Loucy (cell line): Measurements from ENCODE around the gene VPS8.
A peak's percentile ranks its signal among the peaks of the same experiment; 100 is the strongest.

ENCODE experiments used
- EZH2phosphoT487 ChIP-seq: fragments of 200-600 bp; IDR thresholded peaks from 2 replicates; pipeline ENCODE4 v1.6.1; 2018; ENCODE audit warnings: antibody characterized with exemption, mild to moderate bottlenecking, moderate library complexity, borderline replicate concordance
- TF ChIP-seq, protein P1 (sequence below): fragments of 200-600 bp; sonication (generic); conservative IDR thresholded peaks from 2 replicates; pipeline ENCODE4 v1.5.1; 2014; ENCODE audit warnings: mild to moderate bottlenecking, antibody characterized with exemption, low read length

DNA sequence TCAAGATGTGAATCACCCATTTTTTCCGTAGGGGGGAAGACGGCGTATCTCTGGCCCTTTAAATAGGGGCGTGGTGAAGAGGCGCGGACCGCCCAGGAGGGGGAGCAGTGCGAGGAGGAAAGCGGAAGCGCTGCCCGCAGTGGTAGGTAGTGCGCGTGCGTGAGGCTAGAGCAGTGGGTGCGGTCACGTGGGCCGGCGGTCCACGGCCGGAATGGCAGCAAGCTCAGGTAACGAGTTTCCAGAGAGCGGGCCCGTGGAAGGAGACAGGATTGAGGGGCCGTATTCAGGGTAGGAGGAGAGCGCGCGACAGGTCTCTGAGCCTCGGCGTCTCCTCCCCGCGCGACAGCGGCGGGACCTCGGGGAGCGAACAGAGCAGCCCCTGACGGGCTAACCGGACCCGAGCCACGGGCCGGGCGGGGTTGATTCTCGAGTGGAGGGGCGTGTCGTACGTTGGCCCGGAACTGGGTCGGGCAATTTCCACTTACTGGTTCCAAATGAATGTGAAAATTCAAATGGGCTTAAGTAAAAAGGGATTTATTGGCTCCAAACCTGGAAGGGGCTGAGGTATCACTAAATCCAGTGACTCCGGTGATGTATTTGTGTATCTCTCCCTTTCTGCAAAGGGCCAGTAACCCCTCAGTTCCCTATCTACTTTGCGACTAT is at the start of gene VPS8:
- TF ChIP-seq, protein P1, sequence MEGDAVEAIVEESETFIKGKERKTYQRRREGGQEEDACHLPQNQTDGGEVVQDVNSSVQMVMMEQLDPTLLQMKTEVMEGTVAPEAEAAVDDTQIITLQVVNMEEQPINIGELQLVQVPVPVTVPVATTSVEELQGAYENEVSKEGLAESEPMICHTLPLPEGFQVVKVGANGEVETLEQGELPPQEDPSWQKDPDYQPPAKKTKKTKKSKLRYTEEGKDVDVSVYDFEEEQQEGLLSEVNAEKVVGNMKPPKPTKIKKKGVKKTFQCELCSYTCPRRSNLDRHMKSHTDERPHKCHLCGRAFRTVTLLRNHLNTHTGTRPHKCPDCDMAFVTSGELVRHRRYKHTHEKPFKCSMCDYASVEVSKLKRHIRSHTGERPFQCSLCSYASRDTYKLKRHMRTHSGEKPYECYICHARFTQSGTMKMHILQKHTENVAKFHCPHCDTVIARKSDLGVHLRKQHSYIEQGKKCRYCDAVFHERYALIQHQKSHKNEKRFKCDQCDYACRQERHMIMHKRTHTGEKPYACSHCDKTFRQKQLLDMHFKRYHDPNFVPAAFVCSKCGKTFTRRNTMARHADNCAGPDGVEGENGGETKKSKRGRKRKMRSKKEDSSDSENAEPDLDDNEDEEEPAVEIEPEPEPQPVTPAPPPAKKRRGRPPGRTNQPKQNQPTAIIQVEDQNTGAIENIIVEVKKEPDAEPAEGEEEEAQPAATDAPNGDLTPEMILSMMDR: peak; percentile 30
- TF ChIP-seq EZH2phosphoT487: no peak
